IPS-NIHi7 (cell line): ENCODE measurements around the gene DPF3.

Source experiments
- DNase-seq: peaks from one replicate; pipeline ENCODE4 v3.0.0; 2012; ENCODE audit warnings: mixed read lengths; ENCODE audit errors: extremely low spot score

Gene DPF3

DNA sequence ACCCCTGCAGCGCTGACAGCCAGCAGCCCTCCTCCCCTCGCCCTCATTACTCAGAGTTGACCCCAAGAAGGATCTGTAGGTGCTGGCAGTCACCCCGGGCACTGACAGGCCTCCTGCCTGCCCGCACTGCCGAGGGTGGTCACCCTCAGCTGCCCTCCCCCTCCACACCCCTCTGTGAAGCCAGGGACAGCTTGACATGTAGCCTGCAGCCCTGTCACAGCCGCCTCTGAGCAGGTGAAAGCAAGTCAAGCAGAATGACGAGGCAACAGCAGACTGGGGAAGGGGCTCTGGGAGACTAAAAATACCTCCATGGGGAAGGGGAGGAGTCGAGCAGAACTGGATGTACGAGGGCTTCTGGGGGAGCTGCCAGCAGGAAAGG is 178.1 kb downstream of the DPF3 start:
- no peak for DNase-seq

DNA sequence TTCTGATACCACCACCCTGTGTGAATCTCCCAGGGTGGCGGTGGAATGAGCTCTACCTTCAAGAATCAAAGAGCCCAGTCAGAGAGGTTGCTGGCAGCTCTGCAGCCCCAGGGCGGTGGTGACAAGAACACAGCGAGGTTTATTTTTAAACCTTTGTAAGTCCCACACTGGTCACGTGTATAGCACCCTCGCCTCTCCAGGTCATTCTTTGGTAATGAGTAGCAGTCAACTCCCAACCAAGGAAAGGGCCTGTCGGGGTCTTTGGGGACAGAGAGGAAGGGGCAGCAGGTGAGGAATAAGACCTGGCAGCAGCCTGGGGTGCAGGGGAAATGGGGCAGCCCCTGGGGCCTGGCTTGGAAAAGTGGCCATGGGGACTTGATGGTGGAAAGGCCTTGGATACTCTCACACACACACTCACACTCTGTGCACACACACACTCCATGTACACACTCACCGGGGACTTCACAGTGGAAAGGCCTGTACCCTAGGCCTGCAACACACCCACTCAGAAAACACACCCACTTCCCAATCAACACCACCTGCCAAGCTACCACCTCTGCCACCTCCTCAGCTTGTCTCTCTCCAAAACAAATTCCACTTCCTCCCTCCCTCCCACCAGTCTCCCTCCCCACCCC is 178.6 kb downstream of the DPF3 start:
- DNase-seq: no peak

DNA sequence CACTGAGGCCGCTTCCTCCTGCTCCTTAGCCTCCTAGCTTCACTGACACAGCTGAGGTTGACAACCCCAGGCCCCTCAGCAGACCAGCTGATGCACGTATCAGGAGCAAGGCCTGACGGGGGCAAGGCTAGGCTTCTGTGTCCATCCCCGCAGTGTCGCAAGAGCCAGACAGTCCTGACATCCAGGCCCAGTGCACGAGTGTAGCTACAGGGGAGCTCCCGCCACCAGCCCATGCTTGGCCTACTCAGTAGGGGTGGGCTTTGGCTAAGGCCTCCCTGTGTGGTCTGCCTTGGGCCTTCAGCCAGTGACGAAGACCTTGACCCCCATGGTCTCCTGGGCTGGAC is 179.1 kb downstream of the DPF3 start:
- no peak for DNase-seq

DNA sequence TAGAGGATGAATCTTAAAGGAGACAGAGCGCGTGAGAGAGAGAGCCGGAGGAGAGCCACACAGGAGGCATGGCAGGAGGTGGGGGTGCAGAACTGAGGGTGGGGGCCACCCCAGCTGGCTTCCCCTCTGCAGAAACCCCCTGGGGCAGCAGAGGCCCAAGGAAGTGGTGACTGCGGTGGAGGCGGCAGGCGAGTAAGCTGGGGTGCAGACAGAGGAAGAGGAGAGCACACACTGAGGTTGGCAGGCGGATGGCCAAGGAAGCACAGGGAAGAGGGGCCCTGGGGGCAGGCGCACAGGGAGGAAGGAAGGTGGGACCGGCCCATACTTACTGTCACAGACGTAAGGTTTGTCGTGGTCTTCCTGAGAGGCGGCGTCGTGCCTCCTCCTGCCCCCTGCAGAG is 179.8 kb downstream of the DPF3 start:
- DNase-seq: no peak

DNA sequence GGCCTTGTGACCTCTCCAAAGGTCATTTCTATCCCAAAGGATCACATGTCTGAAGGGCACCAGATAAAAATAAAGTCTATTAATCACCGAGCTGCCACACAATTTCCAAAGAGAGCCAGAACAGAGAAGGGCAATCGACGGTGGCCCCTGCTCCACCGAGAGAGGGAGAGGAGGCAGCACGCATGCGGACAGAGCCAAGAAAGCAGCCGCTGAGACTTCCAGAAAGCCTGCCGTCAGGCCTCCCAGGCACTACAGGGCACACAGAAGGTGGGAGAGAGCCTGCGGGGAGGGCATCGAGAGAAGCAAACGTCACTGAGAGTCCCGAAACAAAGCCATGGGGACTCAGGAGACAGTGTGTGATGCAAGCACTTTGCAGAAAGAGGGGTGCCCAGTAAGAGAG is 182.0 kb downstream of the DPF3 start:
- no peak for DNase-seq

DNA sequence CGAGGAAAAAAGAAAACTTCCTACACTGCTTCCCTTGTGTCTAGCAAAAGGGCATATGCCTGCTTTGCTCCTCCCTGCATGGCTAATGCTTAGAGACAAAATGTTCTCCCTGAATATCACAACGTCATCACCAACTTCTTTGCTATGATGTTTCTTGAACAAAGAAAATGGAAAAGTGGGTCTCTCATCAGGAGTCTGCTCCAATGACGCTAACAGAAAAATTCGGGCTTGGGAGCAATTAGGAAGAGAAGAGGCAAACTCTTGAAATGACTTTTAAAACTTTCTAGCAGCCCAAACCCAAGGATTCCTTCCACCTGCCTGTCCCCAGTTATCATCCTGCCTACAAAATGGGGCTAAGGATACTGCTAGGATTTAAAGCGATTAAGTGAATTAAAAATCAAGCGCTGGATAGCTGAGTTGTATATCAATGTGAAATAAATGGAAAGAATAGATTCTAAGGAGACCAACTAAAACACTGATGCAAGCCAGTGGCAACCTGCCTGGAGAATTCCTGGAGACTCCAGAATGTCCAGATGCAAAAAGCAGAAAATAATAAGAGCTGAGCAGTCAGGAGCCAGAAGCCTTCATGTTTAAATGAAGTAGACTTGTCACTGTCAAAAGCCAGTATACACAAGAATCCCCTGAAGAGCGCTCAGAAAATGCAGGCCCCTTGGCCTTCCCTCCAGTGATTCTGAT is 183.8 kb downstream of the DPF3 start:
- DNase-seq: no peak

DNA sequence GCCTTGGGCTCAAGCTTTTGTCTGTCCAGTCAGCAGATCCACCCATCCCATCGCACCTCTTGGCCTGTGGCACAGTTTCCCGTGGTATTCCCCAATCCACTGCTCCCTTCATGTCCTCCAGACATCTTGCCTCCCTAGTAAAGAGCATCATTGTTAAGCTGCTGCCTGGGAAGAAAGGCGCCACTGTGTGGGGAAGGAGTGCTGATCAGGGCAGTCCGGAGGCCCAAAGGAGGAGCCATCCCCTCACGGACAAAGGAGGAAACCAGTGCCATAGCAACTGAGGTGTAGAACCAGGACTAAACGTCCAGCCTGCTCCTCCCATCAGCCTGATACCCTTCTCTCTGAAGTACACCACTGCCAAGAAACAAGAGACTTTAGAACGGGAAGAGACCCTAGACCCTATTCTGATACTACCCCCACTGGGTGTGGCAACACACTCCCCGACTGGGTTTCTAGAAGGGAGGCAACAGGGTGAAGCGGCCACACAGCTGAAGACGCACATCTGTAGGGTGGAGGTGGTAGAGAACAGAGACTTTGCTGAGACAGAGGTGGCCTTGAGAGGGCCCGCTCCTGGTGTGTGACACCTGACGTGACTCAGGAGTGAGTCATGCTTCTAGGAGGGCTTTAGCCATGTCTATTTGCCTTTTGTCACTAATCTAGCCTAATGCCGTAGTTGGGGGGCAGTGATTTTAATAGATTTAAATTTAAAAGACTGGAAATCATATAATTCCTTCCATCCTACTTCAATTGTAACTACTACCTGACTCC is 185.0 kb downstream of the DPF3 start:
- peak; percentile 52 for DNase-seq

DNA sequence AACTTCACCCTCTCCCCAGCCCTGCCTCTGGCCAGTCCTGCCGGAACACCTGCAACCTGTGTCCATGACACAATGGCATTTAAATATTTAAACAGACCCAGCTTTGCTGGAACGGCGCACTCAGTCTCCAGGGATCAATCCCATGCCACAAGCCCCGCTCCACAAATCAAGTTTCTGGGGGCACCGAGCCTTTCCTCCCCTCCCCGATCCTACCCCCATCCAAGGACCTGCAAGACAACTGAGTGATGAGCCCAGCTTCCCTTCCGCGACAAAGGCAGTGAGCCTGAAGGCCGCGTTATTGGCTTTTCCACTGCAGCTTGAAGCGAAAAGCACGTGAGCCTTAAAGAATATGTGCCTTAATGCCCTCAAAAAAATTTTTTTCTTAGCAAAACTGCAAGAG is 185.7 kb downstream of the DPF3 start:
- DNase-seq: no peak

DNA sequence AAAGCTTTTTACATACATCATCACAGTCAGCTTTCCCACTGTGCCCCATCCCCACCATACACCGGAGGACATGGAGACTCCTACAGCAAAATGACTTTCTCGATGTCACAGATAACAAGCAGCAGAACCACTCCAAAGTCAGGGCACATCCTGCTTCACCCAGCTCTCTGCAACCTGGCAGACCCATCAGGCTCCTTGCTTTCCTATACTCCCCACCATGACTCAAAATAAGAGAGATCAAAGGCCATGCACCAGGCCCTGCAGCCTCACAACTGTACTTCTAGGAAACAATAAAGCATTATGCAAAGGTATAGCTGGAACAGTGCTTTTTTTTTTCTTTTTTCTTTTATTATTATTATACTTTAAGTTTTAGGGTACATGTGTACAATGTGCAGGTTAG is 187.4 kb downstream of the DPF3 start:
- no peak for DNase-seq

DNA sequence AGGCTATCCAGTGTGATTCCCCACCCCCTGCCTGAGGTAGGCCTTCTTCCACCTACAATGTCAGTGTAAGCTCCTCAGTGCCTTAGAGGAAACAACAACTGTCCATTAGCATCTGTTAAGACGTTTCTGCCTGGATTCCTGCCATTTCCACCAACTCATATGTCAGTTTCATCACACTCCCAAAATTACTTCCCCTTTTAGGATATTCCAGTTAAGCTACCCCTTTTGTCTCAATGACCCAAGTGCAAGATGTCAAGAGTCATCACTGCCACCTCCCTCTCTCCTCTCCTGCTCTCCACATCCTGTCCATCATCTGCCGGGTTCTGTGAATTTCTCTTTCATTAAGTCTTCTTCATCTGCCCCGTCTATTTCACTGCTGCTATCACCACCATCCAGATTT is 189.4 kb downstream of the DPF3 start:
- no peak for DNase-seq

DNA sequence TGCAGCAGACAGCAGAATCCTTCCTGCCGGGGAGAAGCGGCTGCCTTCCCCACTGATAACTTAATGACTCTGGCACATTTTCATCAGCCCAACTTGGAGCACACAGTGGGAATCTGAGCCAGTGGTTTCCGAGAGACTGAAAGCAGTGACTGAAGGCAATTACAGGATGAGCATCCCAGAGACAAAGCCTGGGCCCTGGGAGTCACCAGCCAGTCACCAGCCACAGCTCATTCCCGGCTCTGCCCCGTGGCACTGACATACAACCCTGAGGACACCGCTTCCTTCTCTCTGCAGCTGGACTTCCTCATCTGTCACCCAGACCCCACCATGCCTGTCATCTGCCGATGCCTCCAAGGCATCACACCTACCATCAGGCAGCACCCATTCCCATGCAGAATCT is 192.3 kb downstream of the DPF3 start:
- DNase-seq: no peak

DNA sequence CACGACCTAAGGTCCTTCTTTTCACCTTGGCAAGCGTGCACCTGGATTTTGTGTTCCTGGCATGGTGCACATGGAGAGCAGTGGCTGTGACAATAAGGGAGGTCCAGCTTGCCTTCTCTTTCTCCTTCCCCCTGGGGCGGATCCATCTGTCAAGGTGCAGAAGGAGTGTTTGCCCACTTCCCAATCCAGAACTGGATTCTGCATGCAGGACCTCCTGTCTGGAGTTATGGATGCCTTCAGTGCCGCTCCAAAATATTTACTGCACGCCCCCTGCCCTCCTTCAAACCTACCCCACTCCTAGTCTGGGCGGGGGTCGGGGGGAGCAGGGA is 192.7 kb downstream of the DPF3 start:
- no peak for DNase-seq

DNA sequence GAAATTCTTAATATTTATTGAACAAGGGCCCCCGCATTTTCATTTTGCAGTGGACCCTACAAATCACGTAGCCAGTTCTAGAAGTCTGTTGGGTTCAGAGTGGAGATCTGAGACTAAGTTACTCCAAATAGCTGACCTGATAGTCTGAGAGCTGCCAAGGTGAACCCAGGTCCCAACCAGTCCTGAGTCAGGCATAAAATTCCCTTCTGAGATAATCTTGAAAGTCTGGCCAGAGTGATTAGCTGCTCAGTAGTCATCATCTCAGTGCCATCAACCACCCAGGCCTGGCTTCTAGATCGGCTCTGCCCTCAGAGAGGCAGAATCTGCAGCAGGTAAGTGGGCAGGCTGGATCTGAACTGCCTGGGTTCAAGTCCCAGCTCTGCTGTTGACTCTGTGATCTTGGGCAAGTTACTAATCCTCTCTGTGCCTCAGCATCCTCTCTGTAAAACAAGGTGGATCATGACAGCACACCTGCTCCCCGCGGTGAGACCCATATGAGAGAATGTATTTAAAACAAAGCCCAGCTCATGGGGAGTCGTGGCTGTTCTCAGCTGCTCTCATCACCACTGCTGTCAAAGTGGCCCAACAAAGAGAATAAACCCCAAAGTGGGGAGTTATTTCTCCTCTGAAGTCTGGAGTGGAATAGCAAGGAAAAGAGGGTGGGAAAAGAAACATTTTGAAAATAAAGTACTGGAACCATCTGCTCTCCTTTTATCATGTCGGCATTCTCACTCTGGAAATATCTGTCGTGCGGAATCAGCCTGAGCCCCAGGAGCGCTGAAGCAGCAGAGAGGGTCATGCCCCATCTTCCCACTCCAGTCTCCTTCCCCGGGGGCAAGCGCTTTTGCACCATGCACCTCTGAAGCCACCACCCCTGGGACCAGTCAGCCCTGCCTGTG is 193.3 kb downstream of the DPF3 start:
- no peak for DNase-seq

DNA sequence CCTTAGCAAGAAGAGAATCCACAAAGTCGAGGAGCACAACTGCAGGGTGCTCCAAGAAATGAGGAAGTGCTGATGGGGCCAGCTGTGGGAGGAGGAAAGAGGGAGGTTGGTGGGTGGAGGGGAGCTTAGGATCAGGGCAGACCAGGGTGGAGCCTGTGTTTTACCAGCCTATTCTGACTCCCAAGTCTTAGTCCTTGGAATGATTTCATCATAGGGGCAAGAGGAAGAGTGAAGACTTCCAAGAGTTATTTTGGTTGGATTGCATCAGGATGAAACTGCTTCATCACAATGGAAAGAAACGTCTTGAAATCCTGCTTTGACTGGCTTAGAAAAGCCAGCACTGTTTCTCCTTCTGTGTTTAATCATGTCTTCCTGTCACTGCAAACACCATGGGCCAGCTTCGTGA is 194.0 kb downstream of the DPF3 start:
- no peak for DNase-seq

DNA sequence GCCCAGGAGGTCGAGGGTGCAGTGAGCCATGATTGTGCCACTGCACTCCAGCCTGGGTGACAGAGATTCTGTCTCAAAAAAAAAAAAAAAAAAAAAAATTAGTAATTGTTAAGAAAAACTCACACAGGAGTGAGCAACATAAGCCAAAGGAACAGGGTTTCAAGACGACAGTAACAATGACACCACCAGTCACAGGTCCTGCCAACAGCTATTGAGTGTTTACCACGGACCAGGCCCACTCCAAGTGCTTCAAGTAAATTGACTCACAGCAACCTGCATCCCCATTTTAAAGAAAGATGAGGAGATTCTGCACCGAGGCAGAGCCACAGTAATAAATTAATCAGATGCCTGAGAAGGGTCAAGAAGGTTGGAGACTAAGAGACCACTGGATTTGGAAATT is 194.5 kb downstream of the DPF3 start:
- no peak for DNase-seq

DNA sequence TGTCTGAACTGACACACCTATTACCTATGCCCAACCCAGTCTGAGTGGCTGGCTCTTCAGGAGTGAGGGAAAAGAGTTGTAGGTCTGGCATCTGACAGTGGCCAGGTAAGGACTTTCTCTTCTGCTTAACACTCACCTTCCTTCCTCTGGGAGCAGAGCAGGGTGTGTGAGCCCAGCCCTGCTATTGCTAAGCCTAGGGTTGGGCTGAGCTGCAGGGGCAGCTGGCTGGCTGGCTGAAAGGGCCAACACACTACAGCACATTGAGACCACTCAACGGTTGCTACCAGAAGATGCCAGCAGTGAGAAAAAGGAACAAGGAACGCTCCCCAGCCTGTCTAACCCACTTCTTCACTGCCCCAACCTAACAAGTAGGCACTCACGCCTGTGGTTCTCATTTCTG is 201.2 kb downstream of the DPF3 start:
- DNase-seq: peak; percentile 89

DNA sequence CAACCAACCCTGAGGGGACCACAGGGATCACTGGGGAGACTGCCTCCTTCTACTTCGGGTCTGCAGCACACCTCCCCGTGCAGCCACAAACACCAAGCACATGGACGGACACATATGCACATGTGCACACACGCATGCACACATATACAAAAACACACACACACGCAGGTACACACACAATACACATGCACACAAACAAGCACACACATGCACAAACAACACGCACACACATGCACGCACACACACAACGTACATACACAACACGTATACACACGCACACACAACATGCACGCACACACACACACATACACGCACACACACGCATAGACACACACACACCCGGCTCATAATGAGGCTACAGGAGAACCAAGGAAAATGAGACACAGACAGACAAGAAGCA is 203.6 kb downstream of the DPF3 start:
- DNase-seq: no peak

DNA sequence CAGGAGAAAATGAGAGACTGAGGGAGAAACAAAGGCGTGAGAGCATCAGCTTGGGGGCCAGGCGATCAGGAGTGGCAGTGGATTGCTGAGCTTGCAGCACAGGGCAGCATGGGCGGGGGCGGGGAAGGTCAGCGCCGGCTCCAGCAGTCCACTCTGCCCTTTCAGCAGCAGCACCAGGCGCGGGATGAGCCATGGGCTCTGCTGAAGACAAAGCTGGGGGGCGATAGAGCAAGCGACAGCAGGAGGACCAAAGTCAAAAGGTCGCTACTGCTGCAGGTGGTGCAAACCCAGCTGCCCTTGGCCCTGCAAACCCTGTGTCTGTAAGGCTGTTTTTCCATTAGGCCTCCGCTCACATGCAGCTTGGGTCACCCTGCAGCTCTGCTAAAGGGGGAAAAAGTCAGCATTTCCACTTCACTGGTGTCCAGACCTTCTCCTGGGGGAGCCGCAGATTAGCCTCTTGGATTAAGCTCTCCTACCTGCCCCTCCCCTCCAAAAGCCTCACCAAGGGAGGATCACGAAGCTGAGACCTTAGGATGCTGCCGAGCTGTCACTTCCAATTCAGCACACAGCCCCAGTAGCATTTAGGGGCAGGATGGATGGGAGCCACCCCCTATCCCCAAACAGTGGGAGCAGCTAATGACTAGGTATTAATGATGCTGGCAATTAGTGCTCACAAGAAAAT is 204.8 kb downstream of the DPF3 start:
- DNase-seq: no peak

DNA sequence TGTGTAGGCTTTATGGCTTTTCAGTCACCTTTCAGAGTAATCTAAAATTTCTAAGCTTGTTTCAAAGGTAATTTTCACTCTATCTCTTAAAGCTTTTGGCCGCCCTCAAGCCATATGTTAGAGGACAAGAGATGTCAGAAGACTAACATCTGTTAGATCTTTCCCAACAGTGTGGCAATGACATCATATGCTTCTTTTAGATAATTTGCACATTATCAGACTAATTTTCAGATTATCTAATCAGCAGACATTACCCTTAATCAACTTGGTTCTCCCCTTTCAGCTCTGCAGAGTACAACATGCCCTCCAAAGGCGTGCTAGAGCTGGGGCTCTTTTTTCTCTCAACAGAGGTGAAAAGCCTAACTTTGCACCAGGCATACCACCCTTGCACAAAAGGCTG is 207.1 kb downstream of the DPF3 start:
- DNase-seq: no peak

DNA sequence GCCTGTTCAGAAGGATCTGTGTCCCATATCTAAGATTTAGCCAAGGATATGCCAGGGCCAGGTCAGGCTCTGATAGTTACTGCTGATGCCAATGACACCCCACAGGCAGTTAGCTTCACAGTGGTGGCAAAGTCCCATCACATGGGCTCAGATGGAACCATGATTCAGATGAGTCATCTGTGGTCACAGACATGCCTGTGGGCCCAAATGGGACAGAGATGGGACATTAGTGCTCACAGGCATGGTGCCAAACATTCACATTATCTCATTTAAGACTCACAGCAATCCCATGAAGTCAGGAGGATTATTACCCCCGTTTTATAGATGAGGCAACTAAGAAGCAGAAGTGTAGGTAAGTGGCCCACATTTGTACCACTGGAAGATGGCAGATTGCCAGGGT is 207.8 kb downstream of the DPF3 start:
- no peak for DNase-seq

DNA sequence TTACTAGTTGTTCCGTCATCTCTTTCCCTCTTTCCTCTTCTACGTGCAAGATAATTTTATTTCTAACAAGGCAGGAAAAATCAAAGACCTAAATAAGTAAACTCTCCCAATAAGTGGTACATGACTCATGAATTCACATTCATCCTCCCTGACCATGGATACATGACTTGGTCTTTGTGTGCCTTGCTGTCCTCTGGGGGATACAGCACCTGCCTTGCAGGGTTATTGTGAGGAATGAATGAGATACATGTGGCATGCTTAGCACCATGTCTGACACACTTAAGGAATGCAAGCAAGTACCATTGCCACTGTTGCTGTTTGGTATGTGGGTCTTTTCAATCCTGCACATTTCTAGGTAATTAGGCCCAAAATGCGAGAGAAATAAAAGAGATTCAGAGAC is 208.4 kb downstream of the DPF3 start:
- no peak for DNase-seq

DNA sequence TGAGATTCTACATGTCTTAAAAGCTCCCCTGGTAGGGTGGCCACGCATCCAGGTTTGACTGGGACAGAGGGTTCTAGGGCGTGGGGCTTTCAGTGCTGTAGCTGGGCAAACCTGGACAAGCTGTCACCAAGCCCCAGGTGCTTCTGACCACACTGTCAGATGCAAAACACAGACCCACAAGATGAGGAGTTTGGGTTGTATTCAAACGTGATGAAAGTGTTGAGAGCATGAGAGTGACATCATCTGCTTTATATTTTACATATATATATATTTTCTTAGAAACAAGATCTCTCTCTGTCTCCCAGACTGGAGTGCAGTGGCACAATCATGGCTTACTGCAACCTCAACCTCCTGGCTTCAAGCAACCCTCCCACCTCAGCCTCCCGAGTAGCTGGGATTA is 210.1 kb downstream of the DPF3 start:
- DNase-seq: no peak
